Esophagus muscularis mucosa (tissue), 4 donors: ENCODE results near the gene RRP9.

Source experiments
- CTCF ChIP-seq, 3 experiments: fragments of 200-600 bp in 2 of 3; fragments of 450-650 bp in 1 of 3; sonication (generic) in 2 of 3; IDR thresholded peaks; one replicate each; pipeline ENCODE4 v1.5.1; 2017 to 2019; ENCODE audit warnings: antibody characterized with exemption in 3 of 3, mild to moderate bottlenecking in 2 of 3, moderate library complexity in 1 of 3
- EP300 ChIP-seq: sonication (generic); formaldehyde crosslinking; IDR thresholded peaks from one replicate; pipeline ENCODE4 v1.6.1; 2017; ENCODE audit warnings: antibody characterized with exemption
- POLR2A ChIP-seq: fragments of 450-650 bp; IDR thresholded peaks from one replicate; pipeline ENCODE4 v1.6.1; 2017; ENCODE audit warnings: antibody characterized with exemption, moderate library complexity, mild to moderate bottlenecking, low read depth
- POLR2AphosphoS5 ChIP-seq, 2 donors: sonication (generic); formaldehyde crosslinking; IDR thresholded peaks; one replicate each; pipeline ENCODE4 v1.6.1; 2017; ENCODE audit warnings: antibody characterized with exemption in 2 of 2

GRCh38 chr3:51948016-51948580 is 6.4 kb upstream of the RRP9 start:
- TF ChIP-seq POLR2AphosphoS5 (IDR thresholded peaks at IDR 0.05) (no peak), CTCF (IDR thresholded peaks at IDR 0.05) (no peak), EP300 (no peak), POLR2A (no peak)
